Stimulated activated CD4-positive, alpha-beta T cell treated with anti-CD3 and anti-CD28 coated beads, Interleukin-4, amount 100 ng/mL, for 48 hours (primary cell): Measurements from ENCODE around the gene TRIM16.
"Not testable (repeated sequence)": the region's sequence is repeated elsewhere in the genome, so short reads cannot be mapped to it uniquely, and the experiment has no call there.

ENCODE experiments used
- DNase-seq, 2 donors: peaks; one replicate each; pipeline ENCODE4 v3.0.0-alpha.2; 2020; ENCODE audit warnings: low read depth in 2 of 2

TRIM16 gene

GRCh38 chr17:15658296-15658695, 25.8 kb downstream of the TRIM16 start:
- DNase-seq = no peak

DNA sequence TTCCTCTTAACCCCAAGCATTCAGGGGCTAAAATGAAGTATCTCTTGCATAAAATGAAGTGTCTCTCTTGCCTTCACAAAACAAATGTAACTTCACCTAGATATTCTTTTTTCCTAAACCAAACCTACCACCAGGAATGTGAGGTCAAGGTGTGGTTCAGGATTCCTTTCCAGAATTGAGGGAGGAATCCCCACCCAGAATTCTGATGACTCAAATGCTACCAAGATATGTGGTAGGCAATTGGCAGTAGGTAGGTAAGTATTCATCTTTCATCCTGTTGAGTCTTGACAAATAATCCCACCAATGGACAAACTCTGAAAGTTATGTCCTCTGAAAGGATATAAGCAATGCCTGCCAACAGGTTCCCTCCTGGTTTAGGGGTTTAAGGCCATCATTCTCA, 26.2 kb downstream of the TRIM16 start:
- DNase-seq = no peak

DNA sequence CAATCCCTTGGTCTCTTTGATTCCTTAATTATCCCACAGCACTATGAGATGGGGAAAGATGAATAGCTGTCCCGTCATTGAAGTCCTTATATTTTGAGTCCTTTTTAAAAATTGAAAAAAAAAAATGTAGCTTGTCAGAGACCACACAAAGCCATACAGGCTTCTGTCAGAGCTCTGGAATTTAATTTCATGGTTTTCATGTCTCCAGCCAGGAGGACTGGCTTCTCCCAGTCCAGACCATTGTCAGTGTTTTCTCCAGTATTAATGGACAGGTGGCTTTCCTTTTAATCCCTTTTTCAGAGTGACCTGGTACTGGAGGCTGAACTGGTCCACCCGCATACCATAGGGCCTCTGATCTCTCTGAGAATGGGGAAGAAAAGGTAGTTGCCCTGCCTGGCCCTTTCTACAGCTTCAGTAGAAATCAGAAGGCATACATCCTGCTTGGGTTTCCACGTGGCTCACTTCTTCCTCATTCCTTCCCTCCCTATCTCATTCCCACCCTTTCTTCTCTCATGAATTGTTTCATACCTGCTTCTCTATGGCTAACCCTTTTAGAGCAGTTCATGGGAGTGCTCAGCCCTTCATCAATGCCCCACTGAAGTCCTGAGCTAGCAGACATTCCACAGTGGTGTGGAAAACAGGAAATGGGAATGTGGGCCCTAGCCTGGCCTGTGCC, 29.1 kb downstream of the TRIM16 start:
- no peak for DNase-seq

- not testable (repeated sequence) for DNase-seq
These were observed 29.7 kb downstream of the TRIM16 start for GRCh38 chr17:15654401-15654800.

GRCh38 chr17:15652960-15653359, 31.2 kb downstream of the TRIM16 start:
- no peak for DNase-seq

DNA sequence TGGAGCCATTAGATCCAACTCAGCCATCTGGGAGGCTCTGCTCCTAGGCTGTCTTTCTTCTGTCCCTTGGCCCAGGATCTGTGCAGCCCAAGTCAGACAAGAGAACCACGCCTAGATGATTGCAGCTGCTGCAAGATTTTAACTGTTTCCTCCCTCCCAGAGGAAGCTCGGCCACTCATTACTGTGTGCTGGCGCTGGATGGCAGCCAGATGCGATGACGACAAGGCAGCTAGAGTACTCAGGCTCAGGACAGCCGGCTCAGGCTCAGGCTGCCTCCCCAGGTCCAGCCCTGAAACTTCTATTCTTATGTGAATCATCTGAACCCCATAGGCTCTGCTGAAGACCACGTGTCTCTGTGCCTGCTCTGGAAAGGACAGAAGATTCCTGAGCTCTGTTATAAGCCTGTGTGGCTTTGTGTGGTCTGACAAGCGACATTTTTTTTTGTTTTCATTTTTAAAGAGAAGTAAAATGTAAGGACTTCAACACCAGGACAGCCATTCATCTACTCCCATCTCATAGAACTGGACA, 32.5 kb downstream of the TRIM16 start:
- peak in 1 of 2 donors; percentile 1 for DNase-seq

- DNase-seq = no peak
These were observed 33.1 kb downstream of the TRIM16 start for GRCh38 chr17:15650741-15651582.

DNA sequence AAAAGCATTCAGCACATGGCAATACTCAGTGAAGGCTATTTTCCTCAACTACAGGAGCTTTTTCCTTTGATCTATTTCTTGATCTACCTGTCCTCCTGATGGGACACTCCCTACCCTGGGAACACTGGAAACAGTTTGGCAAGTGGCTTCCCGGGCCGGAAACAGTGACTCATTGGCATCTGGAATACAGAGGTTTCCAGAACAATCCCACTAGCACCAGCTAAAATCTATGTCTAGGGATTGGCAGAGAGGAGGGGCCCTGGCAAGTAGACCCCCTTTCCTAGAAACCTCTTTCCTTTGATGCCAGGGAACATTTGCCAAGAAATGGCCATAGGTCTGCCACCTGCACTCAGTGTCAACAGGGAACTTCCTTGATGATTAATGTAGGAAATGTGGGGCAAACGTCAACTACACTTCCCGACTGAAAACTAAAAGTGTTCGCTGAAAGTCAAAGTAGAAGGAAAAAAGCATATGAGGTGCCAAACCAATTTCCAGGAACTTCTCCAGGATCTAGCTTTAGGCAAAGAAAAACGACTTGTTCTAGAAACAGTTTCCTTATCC, 34.2 kb downstream of the TRIM16 start:
- DNase-seq = no peak

GRCh38 chr17:15648386-15648785, 35.7 kb downstream of the TRIM16 start:
- DNase-seq = no peak

GRCh38 chr17:15645942-15646312, 38.2 kb downstream of the TRIM16 start:
- not testable (repeated sequence) for DNase-seq

DNA sequence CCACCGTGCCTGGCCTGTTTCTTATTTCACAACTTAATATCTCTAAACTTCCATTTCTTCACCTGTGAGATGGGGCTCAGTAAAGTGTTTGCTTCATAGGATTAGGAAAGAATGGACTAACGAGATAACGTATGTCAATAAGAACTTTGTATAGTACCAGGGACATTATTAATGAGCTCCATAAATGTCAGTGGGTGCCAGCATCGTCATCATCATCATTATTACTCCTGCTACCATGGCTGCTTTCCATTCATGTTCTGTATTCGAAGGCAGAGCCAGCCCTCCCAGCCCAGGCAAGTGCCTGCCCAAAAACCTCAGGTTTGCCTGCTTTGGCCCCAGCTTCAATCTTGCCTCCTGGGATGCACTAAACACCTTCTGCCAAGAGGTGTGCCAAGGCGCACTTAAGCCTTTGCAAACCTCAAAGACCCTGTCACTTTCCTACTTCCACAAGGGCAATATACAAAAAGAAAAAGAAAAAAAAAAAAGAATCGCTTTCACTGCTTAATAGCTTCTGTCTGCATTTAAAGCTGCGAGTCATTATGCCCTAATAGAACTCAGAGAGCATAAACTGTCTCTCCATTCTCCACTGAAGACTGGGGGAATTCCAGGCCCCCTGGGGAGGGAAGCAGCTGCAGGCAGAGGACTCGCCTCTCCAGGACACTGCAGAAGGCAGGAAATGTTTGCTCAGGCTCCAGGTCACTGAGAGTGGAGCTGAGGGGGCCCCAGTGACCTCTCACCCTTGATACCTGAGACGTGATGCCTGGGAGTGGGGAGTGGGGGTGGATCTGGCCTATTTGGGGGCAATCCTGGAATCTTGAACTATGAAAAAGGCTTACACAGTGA, 38.8 kb downstream of the TRIM16 start:
- DNase-seq = not testable (repeated sequence)

GRCh38 chr17:15642505-15643251, 41.4 kb downstream of the TRIM16 start:
- DNase-seq = not testable (repeated sequence)

- not testable (repeated sequence) for DNase-seq
These were observed 42.1 kb downstream of the TRIM16 start for GRCh38 chr17:15642014-15642413.

GRCh38 chr17:15630930-15631453, 53.1 kb downstream of the TRIM16 start:
- DNase-seq = not testable (repeated sequence)

GRCh38 chr17:15629991-15630390, 54.1 kb downstream of the TRIM16 start:
- not testable (repeated sequence) for DNase-seq

DNA sequence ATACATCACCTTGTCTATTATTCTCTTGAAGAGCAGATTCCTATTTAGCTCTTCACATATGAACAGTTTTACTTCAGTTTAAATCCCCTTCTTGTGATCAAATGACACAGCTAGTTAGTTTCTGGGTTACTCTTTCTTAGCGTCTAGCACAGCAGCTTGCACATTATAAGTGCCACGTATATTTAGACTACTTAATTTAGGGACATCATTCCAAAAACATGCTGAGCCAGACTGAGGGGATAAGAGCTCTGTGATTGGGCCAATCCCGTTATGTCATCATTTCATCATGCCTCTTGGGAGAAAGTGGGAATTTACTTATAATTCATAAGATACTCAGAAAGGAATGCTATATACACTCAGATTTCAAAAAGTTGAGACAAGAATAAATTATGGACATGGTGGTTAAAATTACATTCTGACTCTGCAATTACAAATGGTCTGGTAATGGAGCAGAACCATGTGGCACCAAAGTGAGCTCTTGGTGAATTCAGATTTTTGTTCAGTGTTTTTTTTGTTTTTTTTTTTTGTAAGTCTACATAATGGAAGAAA, 60.4 kb downstream of the TRIM16 start:
- not testable (repeated sequence) for DNase-seq

DNA sequence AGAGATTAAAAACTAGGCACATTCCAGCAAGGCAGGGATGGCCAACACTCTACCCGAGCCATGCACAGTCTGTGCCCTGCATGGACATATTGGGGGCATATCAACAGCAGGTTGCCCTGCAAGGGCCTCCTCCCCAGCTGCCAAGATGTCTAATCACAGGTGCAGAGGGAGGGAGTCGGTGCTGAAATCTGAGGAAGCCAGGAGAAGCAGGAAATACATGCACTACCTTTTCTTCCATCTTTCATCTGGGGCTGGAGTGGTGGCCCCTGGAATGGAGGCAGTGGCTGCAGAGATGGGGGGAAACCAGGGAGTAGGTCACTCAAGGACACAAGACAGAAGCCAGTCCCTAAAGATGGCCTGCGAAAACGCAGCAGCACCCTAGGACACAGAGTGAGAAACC, 60.9 kb downstream of the TRIM16 start:
- not testable (repeated sequence) for DNase-seq

- not testable (repeated sequence) for DNase-seq
These were observed 62.0 kb downstream of the TRIM16 start for GRCh38 chr17:15622124-15622523.

- DNase-seq = not testable (repeated sequence)
These were observed 64.6 kb downstream of the TRIM16 start, which contains the start of gene FBXW10B for GRCh38 chr17:15619331-15620058. Gene FBXW10B, minus strand, starts transcription at chr17:15619704. Its CDS starts 192 bp downstream, at chr17:15619512.
